ENCODE results near the gene PLXNA1.

PLXNA1 gene

GRCh38 chr3:127027811-127028548, 45.1 kb downstream of the PLXNA1 start:
- Histone ChIP-seq H3K4me1 (ENCODE audit: control insufficient read depth, insufficient read depth, low read length) (no peaks in the 10 kb centered on the region), H3K4me3 (ENCODE audit: low read depth, low read length) (no peak overlapping the region), H3K36me3 (ENCODE audit: control insufficient read depth in 2 of 2, insufficient read depth in 1 of 2, low read length in 2 of 2) (peaks cover 0 to 98% of the 10 kb centered on the region in 2 experiments; a peak in 1 of 3 replicates), H3K27ac (ENCODE audit: extremely low read depth, low read depth, low read length) (no peak overlapping the region), H3K9me3 (ENCODE audit: control insufficient read depth, insufficient read depth, low read depth, low read length) (no peaks in the 10 kb centered on the region)
- POLR2A ChIA-PET: no interaction called here
- TF ChIP-seq ZNF10 (tag by site-specific recombination; IDR thresholded peaks at IDR 0.05) (no peak), ZBTB44 (tag by site-specific recombination; IDR thresholded peaks at IDR 0.05) (no peak), ZNF776 (tag by site-specific recombination; IDR thresholded peaks at IDR 0.05; ENCODE audit: borderline replicate concordance) (no peak), ZNF830 (tag by site-specific recombination; IDR thresholded peaks at IDR 0.05; ENCODE audit: low read depth) (no peak), ZNF354C (tag by site-specific recombination; IDR thresholded peaks at IDR 0.05; ENCODE audit: borderline replicate concordance, low read depth) (no peak)
- CTCF ChIA-PET: no interaction called here

- Histone ChIP-seq H3K36me3 (ENCODE audit: control insufficient read depth in 2 of 2, insufficient read depth in 1 of 2, low read length in 2 of 2) (peaks cover 0 to 98% of the 10 kb centered on the region in 2 experiments; a peak in 1 of 3 replicates), H3K9me3 (ENCODE audit: control insufficient read depth, insufficient read depth, low read depth, low read length) (no peaks in the 10 kb centered on the region), H3K27ac (ENCODE audit: extremely low read depth, low read depth, low read length) (no peak overlapping the region), H3K4me1 (ENCODE audit: control insufficient read depth, insufficient read depth, low read length) (no peaks in the 10 kb centered on the region), H3K4me3 (ENCODE audit: low read depth, low read length) (no peak overlapping the region)
- ChIA-PET CTCF (no interaction called here), POLR2A (no interaction called here)
- TF ChIP-seq ZFP3 (tag by site-specific recombination; IDR thresholded peaks at IDR 0.05; ENCODE audit: low read depth): no peak
- TF ChIP-seq ZNF16 (tag by site-specific recombination; IDR thresholded peaks at IDR 0.05; ENCODE audit: low read depth): no peak
- TF ChIP-seq PRDM10 (tag by site-specific recombination; IDR thresholded peaks at IDR 0.05): no peak
- TF ChIP-seq ZIC2 (tag by site-specific recombination; IDR thresholded peaks at IDR 0.05): no peak
- no peak for TF ChIP-seq ZNF692 (tag by site-specific recombination; IDR thresholded peaks at IDR 0.05)
These were observed 46.1 kb downstream of the PLXNA1 start for GRCh38 chr3:127028781-127029657.

Measured in HEK293 (cell line).